DMS79 treated with DMSO at 0.1 percent for 48 hours (cell line): ENCODE measurements around the gene LHX8.

Experiments used
- DNase-seq: peaks from one replicate; lab custom pipeline; 2025; lab: John Stamatoyannopoulos, UW

LHX8 gene

GRCh38 chr1:75203415-75204277, 69.5 kb downstream of the LHX8 start:
- peak; percentile 24 for DNase-seq

GRCh38 chr1:75208862-75209261, 74.7 kb downstream of the LHX8 start:
- DNase-seq = no peak
